GM21381 (cell line): ENCODE results near the gene DECR2.
"Not testable (repeated sequence)": the region's sequence is repeated elsewhere in the genome, so short reads cannot be mapped to it uniquely, and the experiment has no call there.

Experiments used
- ATAC-seq: cut with Tn5 transposase; IDR thresholded peaks from one replicate; pipeline ENCODE4 v1.9.1; 2021; ENCODE audit warnings: mild to moderate bottlenecking, moderate library complexity; ENCODE audit not compliant: unreplicated experiment

Gene DECR2

DNA sequence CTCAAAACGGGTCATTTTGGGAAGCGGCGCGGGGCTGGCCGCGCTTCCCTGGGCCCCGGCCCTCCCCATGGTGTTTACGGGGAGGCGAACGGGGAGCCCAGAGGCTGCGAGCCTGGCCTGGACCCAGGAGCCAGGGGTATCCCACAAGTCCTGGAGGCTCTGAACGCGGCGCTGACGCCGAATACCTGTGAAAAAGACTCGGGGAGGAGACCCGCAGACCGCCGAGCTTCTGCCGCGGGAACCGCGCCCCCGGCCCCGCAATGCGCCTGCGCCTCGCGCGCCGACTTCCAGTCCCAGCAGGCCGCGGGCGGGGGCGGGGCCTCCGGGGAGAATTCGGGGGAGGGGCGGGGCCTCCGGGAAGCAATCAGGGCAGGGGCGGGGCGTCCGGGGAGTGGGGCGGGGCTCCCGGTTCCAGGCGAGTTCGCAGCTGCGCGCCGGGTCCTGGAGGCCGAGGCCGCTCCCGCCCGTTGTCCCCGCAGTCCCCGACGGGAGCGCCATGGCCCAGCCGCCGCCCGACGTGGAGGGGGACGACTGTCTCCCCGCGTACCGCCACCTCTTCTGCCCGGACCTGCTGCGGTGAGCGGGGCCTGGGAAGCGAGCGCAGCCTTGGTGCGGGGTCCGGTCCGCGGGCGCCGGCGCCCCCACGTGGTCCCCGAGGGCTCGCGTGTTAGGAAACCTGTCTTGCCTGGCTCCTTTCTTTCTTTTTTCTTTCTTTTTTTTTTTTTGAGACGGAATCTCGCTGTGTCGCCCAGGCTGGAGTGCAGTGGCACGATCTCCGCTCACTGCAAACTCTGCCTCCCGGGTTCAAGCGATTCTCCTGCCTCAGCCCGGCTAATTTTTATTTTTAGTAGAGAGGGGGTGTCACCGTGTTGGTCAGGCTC lies at the start of gene DECR2:
Gene DECR2, plus strand, starts transcription at position 418 of the 881 bp plus-strand sequence. Its CDS starts 79 bp downstream, at position 497.
- peak; percentile 49 for ATAC-seq

DNA sequence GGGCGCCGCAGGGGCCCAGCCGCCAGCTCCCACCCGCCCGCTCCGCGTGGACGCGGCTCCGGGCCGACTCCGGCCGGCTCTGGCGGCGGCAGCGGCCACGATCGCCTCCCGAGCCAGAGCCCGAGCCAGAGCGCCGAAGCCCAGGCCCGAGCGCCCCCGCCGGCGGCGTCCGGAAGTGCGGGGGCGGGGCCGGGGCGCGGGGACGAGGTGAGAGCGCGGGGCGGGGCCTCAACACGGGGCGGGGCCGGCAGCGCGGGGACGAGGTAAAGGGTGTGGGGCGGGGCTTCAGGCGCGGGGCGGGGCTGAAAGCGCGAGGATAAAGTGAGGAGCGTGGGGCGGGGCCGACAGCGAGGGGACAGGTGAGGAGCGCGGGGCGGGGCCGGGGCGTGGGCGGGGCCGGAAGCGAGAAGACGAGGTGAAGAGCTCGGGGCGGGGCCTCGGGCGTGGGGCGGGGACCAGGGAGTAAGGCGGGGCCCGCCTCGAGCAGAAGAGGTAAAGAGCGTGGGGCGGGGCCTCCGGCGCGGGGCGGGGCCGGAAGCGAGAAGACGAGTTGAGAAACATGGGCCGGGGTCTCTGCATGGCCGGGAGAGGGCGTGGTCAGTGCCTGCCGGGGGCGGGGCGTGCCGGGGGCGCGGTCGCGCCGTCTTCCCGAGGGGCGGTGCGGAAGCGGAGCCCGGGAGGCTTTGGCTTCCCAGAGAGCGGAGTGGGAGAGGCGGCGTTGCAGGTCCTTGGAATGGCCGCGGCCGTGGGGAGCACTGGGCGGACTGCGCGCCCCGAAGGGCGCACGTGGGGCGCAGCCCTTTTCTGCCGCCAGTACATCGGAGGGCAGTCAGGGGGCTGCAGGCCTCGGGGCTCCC lies 48.9 kb upstream of the DECR2 start, which contains the start of gene AXIN1:
Gene AXIN1, minus strand, starts transcription at position 177 of the 857 bp plus-strand sequence. CDS start 5,698 bp downstream, outside the sequence.
- ATAC-seq = peak; percentile 51

- no peak for ATAC-seq
Measured at GRCh38 chr16:353404-354290, 48.0 kb upstream of the DECR2 start.

DNA sequence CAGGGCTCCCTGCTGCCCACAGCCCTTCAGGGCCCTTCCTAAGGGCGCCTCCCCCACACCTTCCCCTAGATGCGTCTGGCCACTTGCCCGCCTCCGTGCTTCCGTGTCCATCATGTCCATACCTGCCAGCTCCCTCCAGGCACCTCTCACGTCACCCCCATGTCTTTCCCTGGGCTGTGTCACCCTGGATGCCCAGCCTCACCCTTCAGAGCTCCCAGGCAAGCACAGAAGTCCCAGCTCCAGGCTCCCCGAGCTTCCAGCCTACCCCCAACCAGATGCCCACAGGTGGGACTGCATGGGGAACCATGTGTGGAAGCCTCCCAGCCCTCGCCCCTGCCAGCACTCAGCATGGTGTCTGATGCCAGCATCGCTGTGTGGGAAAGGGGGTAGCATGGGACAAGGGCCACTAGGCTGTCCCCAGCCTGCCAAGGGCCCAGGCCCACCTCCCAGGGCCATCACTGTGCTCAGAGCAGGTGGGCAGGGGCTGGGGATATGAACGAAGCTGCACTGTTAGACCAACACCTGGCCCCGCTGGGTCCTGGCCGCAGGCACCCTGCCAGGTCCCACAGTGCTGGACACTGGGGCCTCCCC lies 47.3 kb upstream of the DECR2 start:
- ATAC-seq = no peak

DNA sequence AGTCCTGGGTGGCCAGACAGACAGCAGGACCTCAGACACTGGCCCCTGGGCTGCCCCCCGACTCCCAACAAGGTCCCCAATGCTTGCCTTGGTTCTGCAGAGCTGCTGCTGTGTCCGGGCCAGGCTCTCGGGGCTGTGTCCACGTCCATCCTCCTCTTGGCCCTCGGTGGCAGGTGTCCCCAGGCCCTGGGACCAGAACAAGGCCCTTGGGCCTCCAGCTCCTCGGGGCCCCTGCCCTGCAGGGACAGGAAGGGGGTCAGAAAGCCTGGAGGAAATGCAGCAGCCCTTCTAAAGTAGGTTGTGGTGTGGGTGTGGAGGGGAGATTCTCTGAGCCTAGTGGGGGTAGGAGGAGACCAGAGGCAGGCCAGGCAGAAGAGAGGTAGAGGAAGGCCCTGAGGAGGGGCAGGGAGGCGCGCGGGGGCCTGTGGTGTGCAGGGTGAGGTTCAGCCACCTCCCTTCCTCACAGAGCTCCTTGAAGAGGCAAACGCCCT lies 46.7 kb upstream of the DECR2 start:
- no peak for ATAC-seq

DNA sequence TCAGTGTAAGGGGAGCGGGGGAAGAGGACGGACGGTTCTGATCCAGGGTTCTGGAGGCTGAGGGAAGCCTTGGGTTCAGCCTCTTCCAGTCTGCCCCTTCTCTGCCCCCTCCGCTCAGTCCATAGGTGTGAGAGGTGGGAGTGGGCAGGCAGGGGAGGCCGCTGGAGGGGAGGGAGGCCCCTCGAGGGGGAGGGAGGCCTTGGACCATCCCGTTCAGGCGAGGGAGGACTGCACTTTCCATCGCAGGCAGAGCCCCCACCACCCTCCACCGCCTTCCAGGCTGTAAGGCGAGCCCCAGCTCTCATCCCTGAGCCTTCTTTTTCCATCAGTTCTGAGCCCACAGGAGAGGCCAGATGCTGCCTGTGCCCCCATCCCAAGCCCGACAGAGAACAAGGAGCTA lies 44.9 kb upstream of the DECR2 start:
- ATAC-seq = no peak

DNA sequence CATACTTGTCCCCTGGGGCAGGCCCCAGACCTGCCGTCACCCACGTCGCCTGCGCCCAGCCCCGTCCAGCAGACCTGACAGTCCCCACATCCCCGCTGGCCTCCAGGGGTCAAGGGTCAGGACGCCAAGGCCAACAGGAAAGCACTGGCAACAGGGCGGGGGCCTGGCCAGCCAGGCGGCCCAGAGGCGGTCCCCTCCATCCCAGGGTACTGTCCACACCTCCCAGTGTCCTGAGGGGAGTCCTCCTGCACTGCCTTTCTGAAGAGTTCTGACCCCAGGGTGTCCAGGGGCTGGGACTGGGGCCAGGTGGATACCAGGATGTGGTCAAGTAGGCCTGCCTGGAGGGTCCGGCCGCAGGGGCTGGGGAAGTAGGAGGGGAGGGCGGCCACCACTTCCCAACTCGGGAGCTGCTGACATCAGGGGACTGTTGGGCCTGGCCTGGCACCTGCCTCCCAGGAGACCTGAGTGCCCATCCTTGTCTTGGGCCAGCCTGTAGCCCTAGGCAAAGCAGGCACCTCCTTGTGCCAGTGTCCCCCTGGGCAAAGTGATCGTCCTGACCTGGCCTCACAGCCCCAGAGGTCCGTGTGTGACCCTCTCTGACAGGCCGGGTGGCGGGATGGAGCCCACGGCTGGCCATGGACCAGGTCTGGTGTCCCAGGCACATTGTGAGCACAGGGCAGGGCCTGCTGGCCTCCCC lies 42.5 kb upstream of the DECR2 start:
- ATAC-seq = no peak

DNA sequence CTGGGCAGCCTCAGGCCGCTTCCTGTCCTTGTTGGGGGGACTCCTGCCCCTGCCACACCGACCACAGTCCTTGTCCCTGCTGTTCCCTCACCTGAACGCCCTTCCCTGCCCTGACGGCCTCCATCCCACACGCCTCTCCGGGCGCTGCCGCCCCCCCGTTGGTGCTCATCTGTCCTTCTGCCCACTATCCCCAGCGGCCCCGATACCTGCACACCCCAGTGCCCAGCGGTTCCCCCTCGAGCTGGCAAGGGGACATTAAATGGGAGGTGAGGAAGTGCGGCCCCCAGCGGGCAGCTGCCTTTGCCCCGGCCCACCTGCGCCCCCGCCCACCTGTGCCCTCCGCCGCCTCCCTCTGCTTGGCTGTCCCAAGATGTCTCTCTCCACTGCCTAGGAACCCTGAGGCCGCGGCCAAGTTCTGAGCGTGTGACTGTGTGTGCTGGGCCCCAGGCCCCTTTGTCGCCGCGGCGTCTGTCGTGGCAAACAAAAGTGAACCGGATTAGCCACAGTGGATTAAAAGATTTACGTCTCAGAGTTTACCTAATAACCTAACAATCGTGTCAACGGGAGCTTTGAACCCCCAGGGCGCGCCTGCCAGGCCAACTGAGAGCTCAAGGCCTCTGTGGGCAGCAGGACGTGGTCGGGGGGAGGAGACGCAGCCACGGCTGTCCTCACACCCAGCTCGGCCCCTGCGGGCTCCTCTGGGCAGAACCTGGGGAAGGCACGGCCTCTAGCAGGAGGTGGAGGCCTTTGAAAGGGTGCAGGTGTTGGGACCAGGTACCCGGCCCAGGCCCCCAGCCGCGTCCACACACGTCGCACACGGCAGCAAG lies 41.6 kb upstream of the DECR2 start:
- no peak for ATAC-seq

GRCh38 chr16:360698-361336 lies 40.9 kb upstream of the DECR2 start:
- no peak for ATAC-seq

DNA sequence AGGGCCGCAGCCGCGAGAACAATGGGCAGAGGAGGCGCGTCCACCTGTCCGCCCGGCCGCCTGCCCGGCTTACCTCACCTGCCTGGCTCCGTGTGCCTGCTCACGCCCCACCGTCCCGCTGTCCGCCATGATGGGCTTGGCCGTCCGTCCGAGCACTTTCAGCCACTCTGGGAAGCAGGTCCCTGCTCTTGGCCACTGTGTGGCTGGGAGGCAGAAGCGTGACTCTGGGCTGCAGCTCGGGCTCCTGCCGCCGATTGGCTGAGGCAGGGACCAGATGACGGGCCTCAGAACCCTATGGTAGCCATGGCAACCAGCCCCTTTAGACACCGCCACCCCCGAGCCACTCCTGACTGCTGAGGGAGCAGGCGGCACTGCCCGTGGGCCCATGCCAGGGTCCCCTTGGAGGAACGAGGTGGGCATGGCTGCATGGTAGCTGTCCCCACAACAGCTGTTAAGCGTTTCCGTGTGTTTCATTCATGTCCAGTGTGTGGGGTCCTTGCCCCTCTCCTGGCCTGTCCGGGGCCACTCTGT lies 40.3 kb upstream of the DECR2 start:
- no peak for ATAC-seq

GRCh38 chr16:361872-362701 lies 39.6 kb upstream of the DECR2 start:
- ATAC-seq = no peak

DNA sequence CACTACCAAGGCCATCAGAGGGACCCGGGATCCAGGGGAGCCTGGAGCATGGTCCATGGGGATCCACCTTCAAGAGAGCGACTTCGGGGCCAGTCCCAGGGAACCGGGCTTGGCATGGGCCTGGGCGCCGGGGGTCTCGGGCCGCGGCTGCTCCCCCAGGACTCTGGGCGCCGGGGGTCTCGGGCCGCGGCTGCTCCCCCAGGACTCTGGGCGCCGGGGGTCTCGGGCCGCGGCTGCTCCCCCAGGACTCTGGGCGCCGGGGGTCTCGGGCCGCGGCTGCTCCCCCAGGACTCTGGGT lies 39.0 kb upstream of the DECR2 start:
- ATAC-seq = not testable (repeated sequence)

- no peak for ATAC-seq
Measured at GRCh38 chr16:363110-363765, 38.4 kb upstream of the DECR2 start.

GRCh38 chr16:363766-364490 lies 37.8 kb upstream of the DECR2 start:
- no peak for ATAC-seq

DNA sequence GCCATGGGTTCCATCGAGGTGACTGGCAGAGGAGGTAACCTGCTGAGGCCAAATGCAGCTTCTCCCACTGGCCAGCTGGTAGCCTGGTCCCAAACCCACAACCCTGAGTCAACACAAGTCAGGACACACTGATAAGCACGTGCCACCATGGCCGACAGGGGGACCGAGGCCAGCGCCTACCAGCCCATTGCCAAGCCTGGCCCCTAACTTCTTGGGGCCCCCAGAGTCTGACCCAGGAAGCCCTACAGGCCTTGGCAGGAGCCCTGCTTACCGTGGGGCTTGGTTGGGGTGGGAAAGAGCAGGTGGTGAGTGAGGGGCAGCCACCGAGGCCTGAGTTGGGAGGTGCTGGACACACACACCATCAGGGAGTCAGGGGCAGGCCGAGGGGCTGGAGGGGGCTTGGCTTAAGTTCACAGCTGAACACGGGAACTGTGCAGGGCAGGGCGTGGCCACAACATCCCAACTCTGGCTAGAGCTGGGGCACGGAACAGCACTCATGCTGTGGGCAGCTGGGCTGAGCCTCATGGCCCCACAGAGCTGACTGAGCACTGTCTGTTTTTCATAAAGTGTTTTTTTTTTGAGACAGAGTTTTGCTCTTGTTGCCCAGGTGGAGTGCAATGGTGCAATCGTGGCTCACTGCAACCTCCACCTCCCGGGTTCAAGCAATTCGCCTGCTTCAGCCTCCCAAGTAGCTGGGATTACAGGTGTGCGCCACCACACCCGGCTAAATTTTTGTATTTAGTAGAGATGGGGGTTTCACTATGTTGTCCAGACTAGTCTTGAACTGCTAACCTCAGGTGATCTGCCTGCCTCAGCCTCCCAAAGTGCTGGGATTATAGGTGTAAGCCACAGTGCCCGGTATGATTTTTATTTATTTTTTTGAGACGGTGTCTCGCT lies 36.8 kb upstream of the DECR2 start:
- ATAC-seq = no peak
